Endothelial cell (in vitro differentiated cells): ENCODE measurements around the gene ZNF37A. TPM values are rescaled to one million over a fixed set of nuclear protein-coding genes. Genes with fewer than 3 reads are reported as not detected.

Source experiments
- DNase-seq: peaks from one replicate; pipeline ENCODE4 v3.0.0; 2021; ENCODE audit warnings: low spot score
- H3K27ac Mint-ChIP-seq: one replicate; pipeline ENCODE4 v1.8.0; 2021; ENCODE audit warnings: mixed read lengths, inconsistent platforms; ENCODE audit not compliant: unreplicated experiment
- H3K27me3 Mint-ChIP-seq: one replicate; pipeline ENCODE4 v1.8.0; 2021; ENCODE audit warnings: mild to moderate bottlenecking, moderate library complexity, mixed read lengths, inconsistent platforms; ENCODE audit not compliant: unreplicated experiment
- H3K36me3 Mint-ChIP-seq: one replicate; pipeline ENCODE4 v1.8.0; 2021; ENCODE audit warnings: mild to moderate bottlenecking, low read depth, mixed read lengths, inconsistent platforms; ENCODE audit not compliant: unreplicated experiment
- H3K4me1 Mint-ChIP-seq: one replicate; pipeline ENCODE4 v1.8.0; 2021; ENCODE audit warnings: mild to moderate bottlenecking, mixed read lengths, inconsistent platforms; ENCODE audit not compliant: unreplicated experiment
- H3K4me3 Mint-ChIP-seq: one replicate; pipeline ENCODE4 v1.8.0; 2021; ENCODE audit warnings: mild to moderate bottlenecking, mixed read lengths, inconsistent platforms; ENCODE audit not compliant: unreplicated experiment
- H3K9me3 Mint-ChIP-seq: one replicate; pipeline ENCODE4 v1.8.0; 2021; ENCODE audit warnings: mixed read lengths, inconsistent platforms; ENCODE audit not compliant: unreplicated experiment
- total RNA-seq: library from RNA; stranded (reverse); fragmentation: NEBNext Ultra II Directional; extraction: Animal tissue kit (Norgen Biotek cat#: 25700); gene quantifications from one replicate; pipeline ENCODE4 v1.2.1, GENCODE V29; 2021; ENCODE audit not compliant: unreplicated experiment
- TF ChIP-seq, protein P1 (sequence below): fragments of 200-600 bp; sonication (generic); IDR thresholded peaks from one replicate; pipeline ENCODE4 v1.5.0; 2021; ENCODE audit warnings: antibody characterized with exemption; ENCODE audit not compliant: unreplicated experiment

ZNF37A gene
- total RNA-seq, 1 donor from 2014 or later: 8.7 TPM

- Mint-ChIP-seq H3K36me3 (peaks cover 17% of the 10 kb centered on the region), H3K9me3 (peaks cover 54% of the 10 kb centered on the region), H3K4me1 (no peaks in the 10 kb centered on the region), H3K27me3 (peaks cover 3% of the 10 kb centered on the region), H3K4me3 (no peak overlapping the region), H3K27ac (no peak overlapping the region)
- DNase-seq: no peak
- TF ChIP-seq, protein P1, sequence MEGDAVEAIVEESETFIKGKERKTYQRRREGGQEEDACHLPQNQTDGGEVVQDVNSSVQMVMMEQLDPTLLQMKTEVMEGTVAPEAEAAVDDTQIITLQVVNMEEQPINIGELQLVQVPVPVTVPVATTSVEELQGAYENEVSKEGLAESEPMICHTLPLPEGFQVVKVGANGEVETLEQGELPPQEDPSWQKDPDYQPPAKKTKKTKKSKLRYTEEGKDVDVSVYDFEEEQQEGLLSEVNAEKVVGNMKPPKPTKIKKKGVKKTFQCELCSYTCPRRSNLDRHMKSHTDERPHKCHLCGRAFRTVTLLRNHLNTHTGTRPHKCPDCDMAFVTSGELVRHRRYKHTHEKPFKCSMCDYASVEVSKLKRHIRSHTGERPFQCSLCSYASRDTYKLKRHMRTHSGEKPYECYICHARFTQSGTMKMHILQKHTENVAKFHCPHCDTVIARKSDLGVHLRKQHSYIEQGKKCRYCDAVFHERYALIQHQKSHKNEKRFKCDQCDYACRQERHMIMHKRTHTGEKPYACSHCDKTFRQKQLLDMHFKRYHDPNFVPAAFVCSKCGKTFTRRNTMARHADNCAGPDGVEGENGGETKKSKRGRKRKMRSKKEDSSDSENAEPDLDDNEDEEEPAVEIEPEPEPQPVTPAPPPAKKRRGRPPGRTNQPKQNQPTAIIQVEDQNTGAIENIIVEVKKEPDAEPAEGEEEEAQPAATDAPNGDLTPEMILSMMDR: no peak
Measured at GRCh38 chr10:38163617-38164016, 69.5 kb downstream of the ZNF37A start.

DNA sequence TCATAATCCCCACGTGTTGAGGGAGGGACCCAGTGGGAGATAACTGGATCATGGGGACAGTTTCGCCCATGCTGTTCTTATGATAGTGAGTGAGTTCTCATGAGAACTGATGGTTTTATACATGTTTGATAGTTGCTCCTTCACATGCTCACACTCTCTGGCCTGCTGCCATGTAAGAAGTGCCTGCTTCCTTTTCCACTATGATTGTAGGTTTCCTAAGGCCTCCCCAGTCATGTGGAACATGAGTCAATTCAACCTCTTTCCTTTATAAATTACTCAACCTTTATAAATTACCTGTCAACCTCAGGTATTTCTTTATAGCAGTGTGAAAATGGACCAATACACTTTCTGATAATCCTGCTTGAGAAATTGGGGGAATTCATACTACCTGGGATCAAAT lies 80.2 kb downstream of the ZNF37A start:
- DNase-seq: no peak
- Mint-ChIP-seq H3K27me3 (peaks cover 5% of the 10 kb centered on the region), H3K4me3 (no peak overlapping the region), H3K36me3 (peaks cover 8% of the 10 kb centered on the region), H3K4me1 (no peaks in the 10 kb centered on the region), H3K9me3 (peaks cover 29% of the 10 kb centered on the region), H3K27ac (no peak overlapping the region)
- TF ChIP-seq, protein P1: no peak

- TF ChIP-seq, protein P1: no peak
- no peak overlapping the region for H3K4me3 Mint-ChIP-seq
- H3K27me3 Mint-ChIP-seq: peaks cover 1% of the 10 kb centered on the region
- no peak overlapping the region for H3K27ac Mint-ChIP-seq
- H3K9me3 Mint-ChIP-seq: peaks cover 10% of the 10 kb centered on the region
- no peak for DNase-seq
- H3K4me1 Mint-ChIP-seq: no peaks in the 10 kb centered on the region
- no peaks in the 10 kb centered on the region for H3K36me3 Mint-ChIP-seq
Measured at GRCh38 chr10:38184477-38184876, 90.3 kb downstream of the ZNF37A start.

Other genes starting within 250 kb of the ZNF37A start
- 6.3 TPM for gene ZNF248, start 236.7 kb upstream of the ZNF37A start, total RNA-seq
- gene ZNF25, start 117.7 kb upstream of the ZNF37A start, total RNA-seq: 3.3 TPM
- gene ZNF33A, start 83.7 kb upstream of the ZNF37A start, total RNA-seq: 29.3 TPM